Keratinocyte (primary cell): ENCODE data around the gene CYP4F3. TPM values are rescaled to one million over a fixed set of nuclear protein-coding genes. Genes with fewer than 3 reads are reported as not detected.

Experiments used
- DNase-seq: peaks from one replicate; pipeline ENCODE4 v3.0.0-alpha.2; 2011; ENCODE audit warnings: low read depth, missing footprints, low spot score
- FAIRE-seq: peaks from 2 replicates; lab custom pipeline; 2011; peaks lifted over from hg19 to GRCh38; lab: Jason Lieb, UNC
- H2AFZ ChIP-seq: 2 replicates; pipeline ENCODE4 v1.6.0; 2012; ENCODE audit warnings: low read length, control low read depth, inconsistent platforms; ENCODE audit not compliant: control insufficient read depth
- H3K27ac ChIP-seq: 2 replicates; pipeline ENCODE4 v1.5.1; 2011; ENCODE audit warnings: low read length; ENCODE audit not compliant: control insufficient read depth, insufficient read depth
- H3K27me3 ChIP-seq: 3 replicates; pipeline ENCODE4 v1.6.0; 2011; ENCODE audit warnings: low read length; ENCODE audit not compliant: control insufficient read depth, insufficient read depth; ENCODE audit errors: extremely low read depth
- H3K36me3 ChIP-seq, 2 experiments: 2 replicates in 1 of 2; 3 replicates in 1 of 2; pipeline ENCODE4 v1.5.1; 2011; ENCODE audit warnings: low read length in 2 of 2, mild to moderate bottlenecking in 1 of 2; ENCODE audit not compliant: control insufficient read depth in 2 of 2, insufficient read depth in 2 of 2; ENCODE audit errors: extremely low read depth in 1 of 2
- H3K4me1 ChIP-seq: 3 replicates; pipeline ENCODE4 v1.5.1; 2011; ENCODE audit warnings: low read length; ENCODE audit not compliant: control insufficient read depth, insufficient read depth; ENCODE audit errors: extremely low read depth
- H3K4me2 ChIP-seq: 3 replicates; pipeline ENCODE4 v1.6.0; 2011; ENCODE audit warnings: low read depth, low read length; ENCODE audit not compliant: control insufficient read depth, insufficient read depth; ENCODE audit errors: extremely low read depth
- H3K4me3 ChIP-seq, 3 experiments: fragments of 200-600 bp in 1 of 3; sonication (generic) in 1 of 3; 2 replicates in 2 of 3; 3 replicates in 1 of 3; pipeline ENCODE4 v1.5.1; 2011 to 2016; ENCODE audit warnings: low read length in 3 of 3, mild to moderate bottlenecking in 3 of 3, control low read depth in 2 of 3, inconsistent platforms in 1 of 3, low read depth in 1 of 3, mixed read lengths in 1 of 3, mixed run types in 1 of 3, moderate library complexity in 1 of 3; ENCODE audit not compliant: control insufficient read depth in 2 of 3, insufficient read depth in 2 of 3; ENCODE audit errors: extremely low read depth in 1 of 3
- H3K79me2 ChIP-seq: 2 replicates; pipeline ENCODE4 v1.6.0; 2012; ENCODE audit warnings: low read length; ENCODE audit not compliant: control insufficient read depth, insufficient read depth
- H3K9ac ChIP-seq: 3 replicates; pipeline ENCODE4 v1.6.0; 2011; ENCODE audit warnings: low read length; ENCODE audit not compliant: control insufficient read depth, insufficient read depth; ENCODE audit errors: extremely low read depth
- H3K9me1 ChIP-seq: 3 replicates; pipeline ENCODE4 v1.6.0; 2011; ENCODE audit warnings: low read length; ENCODE audit not compliant: control insufficient read depth, insufficient read depth; ENCODE audit errors: extremely low read depth
- H3K9me3 ChIP-seq: 2 replicates; pipeline ENCODE4 v1.5.1; 2012; ENCODE audit warnings: low read depth, low read length; ENCODE audit not compliant: control insufficient read depth
- H4K20me1 ChIP-seq: 3 replicates; pipeline ENCODE4 v1.6.0; 2011; ENCODE audit warnings: low read length; ENCODE audit not compliant: control insufficient read depth, insufficient read depth; ENCODE audit errors: extremely low read depth
- EZH2 ChIP-seq: IDR thresholded peaks from one replicate; pipeline ENCODE4 v1.6.1; 2012; ENCODE audit warnings: inconsistent platforms, mild to moderate bottlenecking, low read length, moderate library complexity
- dilution Hi-C: fragments of 300-500 bp; cut with MboI; formaldehyde crosslinking; loops from one replicate; pipeline ENCODE4 v1.7.0; 2020; ENCODE audit warnings: low sequenced_read_pairs; ENCODE audit not compliant: extremely low pct_ligation_motif_present
- polyA plus RNA-seq, 5 experiments: library from polyadenylated mRNA; depleted of rRNA in 3 of 5; stranded (reverse) in 3 of 5; stranded (forward) in 1 of 5; unstranded in 1 of 5; fragments of >200 nt; gene quantifications; 1 replicate in 1 of 5; 2 replicates in 3 of 5; 3 replicates in 1 of 5; pipeline versions ENCODE4 v1.2.1 to v1.2.3, GENCODE V29; 2011 to 2012; ENCODE audit warnings: missing spikeins in 2 of 5, low read depth in 1 of 5, low replicate concordance in 1 of 5
- TF ChIP-seq, protein P1 (sequence below), 3 experiments: IDR thresholded peaks in 1 of 3; conservative IDR thresholded peaks in 1 of 3; optimal IDR thresholded peaks in 1 of 3; 2 replicates in 2 of 3; 3 replicates in 1 of 3; pipeline versions ENCODE3 to v1.5.1; 2011; ENCODE audit warnings: low read length in 3 of 3, mild to moderate bottlenecking in 3 of 3, moderate library complexity in 2 of 3, control low read depth in 1 of 3, inconsistent platforms in 1 of 3; ENCODE audit not compliant: insufficient read depth in 2 of 3; ENCODE audit errors: extremely low read depth in 1 of 3

Gene CYP4F3
- polyA plus RNA-seq, 1 donor (not counting 4 experiments of a cell fraction or from before 2014, with no cell fraction given) = 0.76 TPM

DNA sequence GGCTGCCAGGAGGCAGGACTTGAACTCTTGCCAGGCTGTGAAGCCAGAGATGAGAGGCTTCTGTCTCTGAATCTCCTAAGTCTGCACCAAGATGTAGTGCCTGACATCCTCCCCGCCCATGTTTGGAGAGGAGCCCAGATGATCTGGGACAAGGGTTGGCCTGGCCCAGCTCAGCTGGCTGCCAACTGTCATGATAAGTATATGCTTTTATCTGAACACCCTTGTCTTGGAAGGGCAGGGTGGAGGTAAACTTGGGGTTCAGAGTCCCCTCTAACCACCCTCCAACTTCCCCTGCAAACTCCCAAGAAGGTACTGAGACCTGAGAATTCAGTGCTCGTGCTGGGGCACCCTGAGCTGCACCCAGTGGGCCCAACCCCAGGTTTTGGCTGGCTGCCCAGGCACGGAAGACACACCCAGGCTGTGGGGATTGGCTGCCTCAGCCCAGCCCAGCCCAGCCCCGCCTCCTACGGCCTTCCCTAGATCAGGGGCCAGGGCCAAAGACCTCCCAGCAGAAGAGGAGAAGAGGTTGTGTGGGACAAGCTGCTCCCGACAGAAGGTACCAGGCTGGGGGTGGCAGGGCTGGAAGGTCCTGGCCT lies 32.0 kb downstream of the CYP4F3 start, which contains the start of gene CYP4F12:
Gene CYP4F12, plus strand, starts transcription at position 508 of the 596 bp plus-strand sequence. CDS start 443 bp downstream, outside the sequence.
- dilution Hi-C loops = no loop called here
- peak; percentile 89 for FAIRE-seq
- H3K27ac ChIP-seq = no peak within 1 kb of the TSS
- no peaks in the 10 kb centered on the region for H3K9me3 ChIP-seq
- H3K9me1 ChIP-seq = no peaks in the 10 kb centered on the region
- no peak within 1 kb of the TSS for H3K4me3 ChIP-seq
- no peaks in the 10 kb centered on the region for H3K4me1 ChIP-seq
- no peak within 1 kb of the TSS for H3K9ac ChIP-seq
- H2AFZ ChIP-seq = no peak within 1 kb of the TSS
- H4K20me1 ChIP-seq = no peaks in the 10 kb centered on the region
- TF ChIP-seq, protein P1, sequence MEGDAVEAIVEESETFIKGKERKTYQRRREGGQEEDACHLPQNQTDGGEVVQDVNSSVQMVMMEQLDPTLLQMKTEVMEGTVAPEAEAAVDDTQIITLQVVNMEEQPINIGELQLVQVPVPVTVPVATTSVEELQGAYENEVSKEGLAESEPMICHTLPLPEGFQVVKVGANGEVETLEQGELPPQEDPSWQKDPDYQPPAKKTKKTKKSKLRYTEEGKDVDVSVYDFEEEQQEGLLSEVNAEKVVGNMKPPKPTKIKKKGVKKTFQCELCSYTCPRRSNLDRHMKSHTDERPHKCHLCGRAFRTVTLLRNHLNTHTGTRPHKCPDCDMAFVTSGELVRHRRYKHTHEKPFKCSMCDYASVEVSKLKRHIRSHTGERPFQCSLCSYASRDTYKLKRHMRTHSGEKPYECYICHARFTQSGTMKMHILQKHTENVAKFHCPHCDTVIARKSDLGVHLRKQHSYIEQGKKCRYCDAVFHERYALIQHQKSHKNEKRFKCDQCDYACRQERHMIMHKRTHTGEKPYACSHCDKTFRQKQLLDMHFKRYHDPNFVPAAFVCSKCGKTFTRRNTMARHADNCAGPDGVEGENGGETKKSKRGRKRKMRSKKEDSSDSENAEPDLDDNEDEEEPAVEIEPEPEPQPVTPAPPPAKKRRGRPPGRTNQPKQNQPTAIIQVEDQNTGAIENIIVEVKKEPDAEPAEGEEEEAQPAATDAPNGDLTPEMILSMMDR (optimal IDR thresholded peaks at IDR 0.05 in 1 of 3, IDR thresholded peaks at IDR 0.05 in 1 of 3, conservative IDR thresholded peaks at IDR 0.05 in 1 of 3; ENCODE audit: extremely low read depth in 1 of 3, insufficient read depth in 2 of 3, low read length in 3 of 3) = no peak
- no peak for TF ChIP-seq EZH2
- DNase-seq = no peak
- no peaks in the 10 kb centered on the region for H3K79me2 ChIP-seq
- H3K27me3 ChIP-seq = peaks cover 4% of the 10 kb centered on the region
- H3K36me3 ChIP-seq = no peaks in the 10 kb centered on the region
- no peak within 1 kb of the TSS for H3K4me2 ChIP-seq

DNA sequence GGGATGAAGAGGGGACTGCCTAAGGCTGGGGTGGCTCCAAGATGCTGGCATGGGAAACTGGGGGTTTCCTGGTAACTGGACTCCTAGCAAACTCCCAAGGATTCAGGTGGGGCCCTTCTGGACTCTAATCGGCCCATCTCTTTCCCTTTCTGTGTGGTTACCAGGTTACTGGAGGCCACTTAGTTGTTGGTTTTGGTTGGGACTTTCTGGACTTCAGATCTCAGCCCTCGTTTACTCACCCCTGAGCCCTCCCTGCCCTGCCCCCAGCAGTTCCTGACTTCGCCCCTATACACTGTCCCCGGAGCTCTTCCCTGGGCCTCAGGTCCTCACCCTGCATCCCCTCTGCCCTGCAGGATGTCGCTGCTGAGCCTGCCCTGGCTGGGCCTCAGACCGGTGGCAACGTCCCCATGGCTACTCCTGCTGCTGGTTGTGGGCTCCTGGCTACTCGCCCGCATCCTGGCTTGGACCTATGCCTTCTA lies 32.5 kb downstream of the CYP4F3 start:
- no peaks in the 10 kb centered on the region for H3K36me3 ChIP-seq
- DNase-seq (no peak), FAIRE-seq (no peak)
- H2AFZ ChIP-seq = no peak overlapping the region
- no peak for TF ChIP-seq EZH2
- TF ChIP-seq, protein P1 (optimal IDR thresholded peaks at IDR 0.05 in 1 of 3, IDR thresholded peaks at IDR 0.05 in 1 of 3, conservative IDR thresholded peaks at IDR 0.05 in 1 of 3; ENCODE audit: extremely low read depth in 1 of 3, insufficient read depth in 2 of 3, low read length in 3 of 3) = no peak
- H3K4me1 ChIP-seq = no peaks in the 10 kb centered on the region
- H3K79me2 ChIP-seq = no peaks in the 10 kb centered on the region
- dilution Hi-C loops = no loop called here
- H3K9me3 ChIP-seq = no peaks in the 10 kb centered on the region
- no peak overlapping the region for H3K9ac ChIP-seq
- no peak overlapping the region for H3K27ac ChIP-seq
- no peak overlapping the region for H3K4me2 ChIP-seq
- H3K9me1 ChIP-seq = no peaks in the 10 kb centered on the region
- H3K27me3 ChIP-seq = peaks cover 4% of the 10 kb centered on the region
- no peak overlapping the region for H3K4me3 ChIP-seq
- no peaks in the 10 kb centered on the region for H4K20me1 ChIP-seq
